Measurements from ENCODE around the gene BMERB1. TPM values are rescaled to one million over a fixed set of nuclear protein-coding genes. Genes with fewer than 3 reads are reported as not detected.
A peak's percentile ranks its signal among the peaks of the same experiment; 100 is the strongest.

Gene BMERB1
- total RNA-seq, 1 donor from 2014 or later = 47.9 TPM

DNA sequence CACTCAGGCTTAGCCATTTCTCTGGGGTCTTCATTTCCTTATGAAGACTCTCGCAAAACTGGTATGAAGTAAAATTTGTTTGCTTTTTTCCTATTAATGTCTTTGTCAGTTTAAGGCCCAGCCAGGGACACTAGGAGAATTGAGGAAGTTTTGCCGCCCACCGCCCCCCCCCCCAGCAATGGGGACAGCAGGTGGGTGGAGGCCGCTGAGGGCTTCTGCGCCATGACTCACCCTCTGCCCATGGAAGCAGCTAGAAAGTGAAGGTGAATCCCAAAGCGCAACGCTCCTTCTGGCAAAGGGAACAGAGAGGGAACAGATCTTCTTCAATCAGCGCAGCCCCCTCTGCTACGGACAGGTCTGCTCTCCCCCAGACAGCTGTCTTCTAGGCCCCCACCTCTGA lies 158.8 kb downstream of the BMERB1 start:
- H3K27me3 Mint-ChIP-seq (ENCODE audit: unreplicated experiment) = no peaks in the 10 kb centered on the region
- DNase-seq (ENCODE audit: extremely low spot score, unreplicated experiment) = no peak
- H3K36me3 Mint-ChIP-seq (ENCODE audit: unreplicated experiment) = peaks cover 51% of the 10 kb centered on the region
- TF ChIP-seq, protein P1, sequence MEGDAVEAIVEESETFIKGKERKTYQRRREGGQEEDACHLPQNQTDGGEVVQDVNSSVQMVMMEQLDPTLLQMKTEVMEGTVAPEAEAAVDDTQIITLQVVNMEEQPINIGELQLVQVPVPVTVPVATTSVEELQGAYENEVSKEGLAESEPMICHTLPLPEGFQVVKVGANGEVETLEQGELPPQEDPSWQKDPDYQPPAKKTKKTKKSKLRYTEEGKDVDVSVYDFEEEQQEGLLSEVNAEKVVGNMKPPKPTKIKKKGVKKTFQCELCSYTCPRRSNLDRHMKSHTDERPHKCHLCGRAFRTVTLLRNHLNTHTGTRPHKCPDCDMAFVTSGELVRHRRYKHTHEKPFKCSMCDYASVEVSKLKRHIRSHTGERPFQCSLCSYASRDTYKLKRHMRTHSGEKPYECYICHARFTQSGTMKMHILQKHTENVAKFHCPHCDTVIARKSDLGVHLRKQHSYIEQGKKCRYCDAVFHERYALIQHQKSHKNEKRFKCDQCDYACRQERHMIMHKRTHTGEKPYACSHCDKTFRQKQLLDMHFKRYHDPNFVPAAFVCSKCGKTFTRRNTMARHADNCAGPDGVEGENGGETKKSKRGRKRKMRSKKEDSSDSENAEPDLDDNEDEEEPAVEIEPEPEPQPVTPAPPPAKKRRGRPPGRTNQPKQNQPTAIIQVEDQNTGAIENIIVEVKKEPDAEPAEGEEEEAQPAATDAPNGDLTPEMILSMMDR (IDR thresholded peaks at IDR 0.05) = no peak
- no peaks in the 10 kb centered on the region for H3K9me3 Mint-ChIP-seq (ENCODE audit: unreplicated experiment)
- H3K4me3 Mint-ChIP-seq (ENCODE audit: unreplicated experiment) = no peak overlapping the region
- H3K4me1 Mint-ChIP-seq (ENCODE audit: unreplicated experiment) = peaks cover 13% of the 10 kb centered on the region
- peak overlapping the region; percentile 3 for H3K27ac Mint-ChIP-seq (ENCODE audit: unreplicated experiment)

DNA sequence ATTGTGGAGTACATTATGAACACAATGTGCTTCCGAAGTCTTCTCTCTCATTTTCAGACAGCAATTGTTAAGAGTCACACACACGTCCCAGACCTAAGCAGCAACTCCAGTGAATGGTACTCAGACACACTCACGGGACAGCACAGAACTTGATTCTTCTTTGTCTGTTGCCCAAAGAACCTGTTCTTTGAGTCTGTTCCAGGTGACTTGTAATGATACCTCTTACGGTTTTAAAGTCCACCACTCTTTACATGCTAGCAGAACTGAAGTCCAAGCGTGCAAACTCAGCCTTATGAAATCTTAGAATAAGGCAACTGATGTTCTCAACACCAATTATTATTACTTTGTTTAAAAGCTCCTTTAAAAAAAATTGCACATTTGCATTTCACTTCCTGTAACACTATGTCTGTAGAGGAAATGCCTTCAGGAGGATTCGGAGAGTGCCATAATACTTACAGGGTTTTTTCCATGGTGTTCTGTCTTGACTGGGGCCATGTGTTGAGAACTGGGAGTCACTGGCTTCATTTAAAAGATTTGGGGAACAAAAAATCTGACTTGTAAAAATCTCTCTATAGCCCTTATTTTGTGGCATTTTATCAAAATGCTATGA lies 160.4 kb downstream of the BMERB1 start:
- Mint-ChIP-seq H3K4me3 (ENCODE audit: unreplicated experiment) (no peak overlapping the region), H3K9me3 (ENCODE audit: unreplicated experiment) (no peaks in the 10 kb centered on the region), H3K27me3 (ENCODE audit: unreplicated experiment) (no peaks in the 10 kb centered on the region), H3K36me3 (ENCODE audit: unreplicated experiment) (peaks cover 52% of the 10 kb centered on the region), H3K4me1 (ENCODE audit: unreplicated experiment) (peaks cover 13% of the 10 kb centered on the region), H3K27ac (ENCODE audit: unreplicated experiment) (no peak overlapping the region)
- no peak for DNase-seq (ENCODE audit: extremely low spot score, unreplicated experiment)
- TF ChIP-seq, protein P1 (IDR thresholded peaks at IDR 0.05) = no peak

DNA sequence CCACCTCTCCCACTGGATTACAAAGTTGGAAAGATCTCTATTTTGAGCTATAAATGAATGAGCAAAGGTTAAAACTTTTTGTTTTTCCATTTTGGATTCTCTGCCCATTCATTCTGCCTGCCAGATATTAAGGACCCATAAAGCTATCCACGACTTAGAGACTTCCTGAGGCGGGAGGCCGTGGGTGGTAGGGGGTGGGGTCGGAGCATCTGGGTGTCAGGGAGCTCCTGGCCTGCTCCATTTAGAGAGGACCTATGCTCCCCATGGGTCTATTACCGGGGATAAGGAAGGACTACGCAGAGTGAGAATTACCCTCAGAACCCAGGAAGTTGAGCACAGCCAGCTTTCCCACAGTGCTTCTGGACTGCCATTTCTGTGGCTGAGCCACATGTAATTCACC lies 162.7 kb downstream of the BMERB1 start:
- no peak for DNase-seq (ENCODE audit: extremely low spot score, unreplicated experiment)
- Mint-ChIP-seq H3K36me3 (ENCODE audit: unreplicated experiment) (peaks cover 71% of the 10 kb centered on the region), H3K27me3 (ENCODE audit: unreplicated experiment) (no peaks in the 10 kb centered on the region), H3K9me3 (ENCODE audit: unreplicated experiment) (no peaks in the 10 kb centered on the region), H3K27ac (ENCODE audit: unreplicated experiment) (no peak overlapping the region), H3K4me3 (ENCODE audit: unreplicated experiment) (no peak overlapping the region), H3K4me1 (ENCODE audit: unreplicated experiment) (no peaks in the 10 kb centered on the region)
- TF ChIP-seq, protein P1 (IDR thresholded peaks at IDR 0.05) = no peak

DNA sequence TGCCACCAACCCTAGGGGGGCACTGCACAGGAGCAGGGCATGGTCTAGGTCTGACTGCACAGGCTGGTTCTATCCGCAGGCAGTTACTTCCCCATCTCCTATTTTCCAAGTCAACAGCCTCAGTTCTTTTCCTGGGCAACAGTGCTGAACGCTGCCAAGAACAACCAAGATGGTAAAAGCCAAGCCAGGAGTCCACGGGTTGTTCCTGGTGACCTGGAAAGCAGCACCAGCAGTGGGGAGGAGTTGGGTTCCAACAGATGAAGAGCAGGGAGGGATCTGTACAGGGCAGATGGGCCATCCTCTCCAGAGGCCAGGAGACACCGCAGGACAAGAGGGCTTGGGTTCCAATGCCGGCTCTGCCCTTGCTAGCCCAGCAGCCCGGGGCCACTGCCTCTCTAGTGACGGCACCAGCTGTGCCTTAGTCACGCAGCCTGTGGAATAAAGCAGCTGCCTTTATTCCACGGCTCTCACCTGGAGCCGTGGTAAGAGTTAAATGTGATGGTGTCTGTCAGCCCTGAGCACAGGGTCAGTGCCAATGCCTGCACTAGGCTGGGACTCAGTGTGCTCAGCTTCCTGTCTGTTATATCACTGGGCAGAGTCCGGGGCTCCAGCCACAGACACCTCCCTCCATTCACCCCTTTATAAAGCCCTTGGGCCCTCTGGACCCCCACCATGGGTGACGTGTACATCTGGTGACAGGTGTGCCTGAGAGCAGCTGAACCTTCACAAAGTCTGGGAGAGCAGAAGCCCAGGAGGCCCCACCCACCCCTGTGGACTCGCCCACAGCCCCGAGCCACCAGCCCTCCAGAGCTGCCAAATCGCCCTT lies 163.6 kb downstream of the BMERB1 start:
- no peak overlapping the region for H3K4me3 Mint-ChIP-seq (ENCODE audit: unreplicated experiment)
- H3K36me3 Mint-ChIP-seq (ENCODE audit: unreplicated experiment) = peaks cover 77% of the 10 kb centered on the region
- no peaks in the 10 kb centered on the region for H3K9me3 Mint-ChIP-seq (ENCODE audit: unreplicated experiment)
- no peaks in the 10 kb centered on the region for H3K27me3 Mint-ChIP-seq (ENCODE audit: unreplicated experiment)
- H3K27ac Mint-ChIP-seq (ENCODE audit: unreplicated experiment) = no peak overlapping the region
- TF ChIP-seq, protein P1 (IDR thresholded peaks at IDR 0.05) = no peak
- H3K4me1 Mint-ChIP-seq (ENCODE audit: unreplicated experiment) = no peaks in the 10 kb centered on the region
- no peak for DNase-seq (ENCODE audit: extremely low spot score, unreplicated experiment)

DNA sequence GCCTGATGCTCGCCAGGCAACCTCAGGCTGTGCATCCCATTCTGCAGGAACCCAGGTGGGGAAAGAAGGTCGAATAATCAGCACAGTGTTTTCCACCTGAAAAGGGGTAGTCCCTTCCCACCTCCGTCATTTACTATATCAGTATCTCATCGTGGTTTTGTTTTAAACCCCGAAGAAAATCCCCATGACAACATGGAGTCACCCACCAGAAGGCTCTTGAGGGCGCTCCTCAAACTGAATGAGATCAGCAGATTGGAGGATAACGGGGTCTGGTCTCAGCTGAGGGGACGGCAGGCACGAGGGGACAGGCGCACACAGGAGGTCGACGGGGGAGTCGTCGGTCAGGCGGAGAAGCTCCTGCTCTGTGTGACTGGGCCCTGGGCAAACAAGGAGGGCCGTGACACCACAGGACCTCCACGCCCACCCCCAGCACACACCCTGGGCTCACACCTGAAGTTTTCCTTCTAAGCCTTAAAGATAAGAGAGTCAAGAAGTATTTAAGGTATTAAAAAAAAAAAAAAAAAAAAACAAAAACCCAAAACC lies 164.3 kb downstream of the BMERB1 start:
- H3K4me1 Mint-ChIP-seq (ENCODE audit: unreplicated experiment) = no peaks in the 10 kb centered on the region
- TF ChIP-seq, protein P1 (IDR thresholded peaks at IDR 0.05) = no peak
- H3K27ac Mint-ChIP-seq (ENCODE audit: unreplicated experiment) = no peak overlapping the region
- peaks cover 79% of the 10 kb centered on the region for H3K36me3 Mint-ChIP-seq (ENCODE audit: unreplicated experiment)
- H3K27me3 Mint-ChIP-seq (ENCODE audit: unreplicated experiment) = no peaks in the 10 kb centered on the region
- no peak for DNase-seq (ENCODE audit: extremely low spot score, unreplicated experiment)
- H3K9me3 Mint-ChIP-seq (ENCODE audit: unreplicated experiment) = no peaks in the 10 kb centered on the region
- no peak overlapping the region for H3K4me3 Mint-ChIP-seq (ENCODE audit: unreplicated experiment)
